Measurements from ENCODE around the gene ARHGAP18.

- TF ChIP-seq, protein P1, sequence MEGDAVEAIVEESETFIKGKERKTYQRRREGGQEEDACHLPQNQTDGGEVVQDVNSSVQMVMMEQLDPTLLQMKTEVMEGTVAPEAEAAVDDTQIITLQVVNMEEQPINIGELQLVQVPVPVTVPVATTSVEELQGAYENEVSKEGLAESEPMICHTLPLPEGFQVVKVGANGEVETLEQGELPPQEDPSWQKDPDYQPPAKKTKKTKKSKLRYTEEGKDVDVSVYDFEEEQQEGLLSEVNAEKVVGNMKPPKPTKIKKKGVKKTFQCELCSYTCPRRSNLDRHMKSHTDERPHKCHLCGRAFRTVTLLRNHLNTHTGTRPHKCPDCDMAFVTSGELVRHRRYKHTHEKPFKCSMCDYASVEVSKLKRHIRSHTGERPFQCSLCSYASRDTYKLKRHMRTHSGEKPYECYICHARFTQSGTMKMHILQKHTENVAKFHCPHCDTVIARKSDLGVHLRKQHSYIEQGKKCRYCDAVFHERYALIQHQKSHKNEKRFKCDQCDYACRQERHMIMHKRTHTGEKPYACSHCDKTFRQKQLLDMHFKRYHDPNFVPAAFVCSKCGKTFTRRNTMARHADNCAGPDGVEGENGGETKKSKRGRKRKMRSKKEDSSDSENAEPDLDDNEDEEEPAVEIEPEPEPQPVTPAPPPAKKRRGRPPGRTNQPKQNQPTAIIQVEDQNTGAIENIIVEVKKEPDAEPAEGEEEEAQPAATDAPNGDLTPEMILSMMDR (IDR thresholded peaks at IDR 0.05; ENCODE audit: insufficient read depth, low read length, poor library complexity, severe bottlenecking) = no peak
- no peak for TF ChIP-seq EZH2phosphoT487 (conservative IDR thresholded peaks at IDR 0.05; ENCODE audit: low read length)
Observed at GRCh38 chr6:129695373-129696027, 14.5 kb downstream of the ARHGAP18 start.

All from SU-DHL-6 (cell line).